K562 (cell line): ENCODE data around the gene TRAF7. TPM values are rescaled to one million over a fixed set of nuclear protein-coding genes. Genes with fewer than 3 reads are reported as not detected.

Experiments used
- EHMT2 ChIP-seq: fragments of 450-650 bp; IDR thresholded peaks from 2 replicates; pipeline ENCODE4 v1.6.1; 2018; ENCODE audit warnings: antibody characterized with exemption
- ELF4 ChIP-seq: fragments of 450-650 bp; formaldehyde crosslinking; IDR thresholded peaks from 2 replicates; pipeline ENCODE4 v1.4.0; 2022; ENCODE audit warnings: missing genetic modification characterization
- HDAC8 ChIP-seq: fragments of 450-650 bp; IDR thresholded peaks from 2 replicates; pipeline ENCODE4 v1.6.1; 2016; ENCODE audit warnings: mild to moderate bottlenecking, missing genetic modification characterization, moderate library complexity, missing compliant biosample characterization
- ILK ChIP-seq: fragments of 450-650 bp; IDR thresholded peaks from 2 replicates; pipeline ENCODE4 v1.6.1; 2016; ENCODE audit warnings: missing genetic modification characterization, low read depth, mild to moderate bottlenecking, missing compliant biosample characterization, moderate library complexity, borderline replicate concordance
- MTA3 ChIP-seq: fragments of 450-650 bp; formaldehyde crosslinking; IDR thresholded peaks from 2 replicates; pipeline ENCODE4 v1.6.1; 2017; ENCODE audit warnings: mild to moderate bottlenecking, borderline replicate concordance
- RAD21 ChIP-seq, 2 experiments: fragments of 250-450 bp in 1 of 2; fragments of 450-650 bp in 1 of 2; sonication (Bioruptor Pico) in 1 of 2; formaldehyde crosslinking in 1 of 2; IDR thresholded peaks in 1 of 2; conservative IDR thresholded peaks in 1 of 2; 2 replicates each; pipeline versions ENCODE4 v1.4.0 to v1.8.0; 2020 to 2022; ENCODE audit warnings: mild to moderate bottlenecking in 2 of 2, moderate library complexity in 1 of 2
- TAF1 ChIP-seq: IDR thresholded peaks from 2 replicates; pipeline ENCODE4 v1.6.1; 2011; ENCODE audit warnings: mild to moderate bottlenecking, low read length, moderate library complexity; ENCODE audit not compliant: insufficient read depth, control insufficient read depth, severe bottlenecking; ENCODE audit errors: extremely low read depth
- TAL1 ChIP-seq: fragments of 450-650 bp; IDR thresholded peaks from 2 replicates; pipeline ENCODE4 v1.6.1; 2016; ENCODE audit warnings: mild to moderate bottlenecking
- TEAD4 ChIP-seq, 2 experiments: sonication (generic) in 1 of 2; formaldehyde crosslinking in 1 of 2; IDR thresholded peaks; 2 replicates each; pipeline versions ENCODE4 v1.6.1 to v1.8.0; 2012 to 2022; ENCODE audit warnings: borderline replicate concordance in 1 of 2, inconsistent platforms in 1 of 2, low read length in 1 of 2, mild to moderate bottlenecking in 1 of 2, missing genetic modification reagents in 1 of 2
- TGIF2 ChIP-seq: sonication (generic); formaldehyde crosslinking; IDR thresholded peaks from 2 replicates; pipeline ENCODE4 v1.8.1; 2022; ENCODE audit warnings: mild to moderate bottlenecking, missing genetic modification reagents, moderate library complexity
- U2AF1 ChIP-seq: fragments of 200-400 bp; formaldehyde crosslinking; optimal IDR thresholded peaks from 2 replicates; pipeline ENCODE3; 2017; ENCODE audit warnings: mild to moderate bottlenecking, low read depth, low read length, moderate library complexity
- YBX1 ChIP-seq: fragments of 450-650 bp; IDR thresholded peaks from 2 replicates; pipeline ENCODE4 v1.7.1; 2016; ENCODE audit warnings: mild to moderate bottlenecking
- ZBTB26 ChIP-seq: fragments of 450-650 bp; formaldehyde crosslinking; IDR thresholded peaks from 2 replicates; pipeline ENCODE4 v1.4.0; 2022; ENCODE audit warnings: missing genetic modification characterization
- ZFP36 ChIP-seq: fragments of 150-350 bp; IDR thresholded peaks from 2 replicates; pipeline ENCODE4 v1.6.1; 2018; ENCODE audit warnings: low read length, low read depth; ENCODE audit not compliant: partially characterized antibody
- ZNF174 ChIP-seq: fragments of 250-450 bp; sonication (Bioruptor Pico); IDR thresholded peaks from 2 replicates; pipeline ENCODE4 v1.4.0; 2020; ENCODE audit warnings: mild to moderate bottlenecking
- polyA plus RNA-seq, 8 experiments: library from polyadenylated mRNA; depleted of rRNA in 4 of 8; stranded (reverse) in 5 of 8; unstranded in 3 of 8; fragments of >200 nt; fragmentation: Nextera tagmentation in 2 of 8; fragmentation: Illumina TruSeq in 1 of 8; extraction: Ambion mirVana in 2 of 8; extraction: Trizol in 1 of 8; gene quantifications; 2 replicates each; pipeline versions ENCODE4 v1.2.1 to v1.2.3, GENCODE V29; 2011 to 2014; ENCODE audit warnings: inconsistent platforms in 1 of 8, missing spikeins in 1 of 8
- total RNA-seq, 7 experiments: library from RNA; depleted of rRNA in 6 of 7; stranded (reverse); fragments of >200 nt in 6 of 7; fragmentation: Illumina TruSeq in 2 of 7; extraction: Trizol in 2 of 7; gene quantifications; 2 replicates each; pipeline versions ENCODE4 v1.2.1 to v1.2.3, GENCODE V29; 2011 to 2021; ENCODE audit warnings: low replicate concordance in 1 of 7
- TF ChIP-seq, protein P1 (sequence below): fragments of 200-800 bp; sonication (Bioruptor generic); IDR thresholded peaks from 2 replicates; pipeline ENCODE4 v1.6.1; 2017; ENCODE audit warnings: missing genetic modification characterization, missing compliant biosample characterization
- TF ChIP-seq, protein P2 (sequence below): sonication (generic); formaldehyde crosslinking; IDR thresholded peaks from 2 replicates; pipeline ENCODE4 v1.8.0; 2022; ENCODE audit warnings: missing genetic modification reagents, mild to moderate bottlenecking, borderline replicate concordance
- TF ChIP-seq, protein P3 (sequence below): sonication (generic); formaldehyde crosslinking; IDR thresholded peaks from 2 replicates; pipeline ENCODE4 v1.4.0; 2020; ENCODE audit warnings: mild to moderate bottlenecking, missing genetic modification reagents
- TF ChIP-seq, protein P4 (sequence below): fragments of 250-450 bp; sonication (Bioruptor Pico); IDR thresholded peaks from 2 replicates; pipeline ENCODE4 v1.5.0; 2020; ENCODE audit warnings: mild to moderate bottlenecking

The TRAF7 gene
- total and polyA plus RNA-seq, 9 of the 15 experiments (the other 6 are each of a cell fraction or from before 2014, with no cell fraction given), result 1.1 to 113 (median 41.6) TPM

DNA sequence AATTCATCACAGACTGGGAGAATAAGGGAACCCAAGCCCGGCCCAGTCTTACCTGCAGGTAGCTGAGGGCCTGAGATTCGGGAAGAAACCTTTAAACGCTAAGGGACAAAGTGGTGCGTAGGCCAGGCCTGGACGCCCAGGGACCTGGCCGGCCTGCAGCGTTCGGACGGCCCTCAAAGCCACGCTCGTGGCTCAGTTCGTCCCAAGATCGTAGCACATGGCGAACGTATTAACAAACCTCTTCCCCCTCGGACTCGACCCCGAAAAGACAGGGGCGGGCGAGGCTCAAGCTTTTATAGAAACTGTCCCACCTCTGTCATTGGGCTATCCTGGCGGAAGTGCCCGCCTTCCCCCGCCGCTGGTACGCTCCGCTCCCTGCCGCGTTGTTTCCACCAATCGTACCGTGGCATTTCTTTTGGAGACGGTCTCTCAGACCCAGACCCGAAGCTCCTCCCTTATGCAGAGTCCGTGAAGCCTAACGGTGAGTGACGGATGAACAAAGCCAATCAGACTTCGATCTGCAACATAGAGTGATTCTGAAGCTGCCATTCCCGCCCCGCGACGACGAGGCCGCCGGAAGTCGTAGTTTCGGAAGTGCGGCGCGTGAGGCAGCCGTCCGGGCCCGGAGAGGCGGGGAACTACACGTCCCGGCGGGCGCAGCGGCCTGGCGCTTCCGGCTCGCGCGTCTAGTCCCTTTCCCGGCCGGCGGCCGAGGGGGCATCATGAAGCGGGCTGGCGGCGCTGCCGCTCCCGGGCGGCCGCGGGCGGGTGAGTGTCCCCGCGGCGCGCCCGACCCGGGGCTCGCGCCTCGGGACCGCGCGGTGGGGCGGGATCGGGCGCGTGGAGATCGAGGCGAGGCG is at the start of gene TRAF7 (continued):
- TF ChIP-seq, protein P1, sequence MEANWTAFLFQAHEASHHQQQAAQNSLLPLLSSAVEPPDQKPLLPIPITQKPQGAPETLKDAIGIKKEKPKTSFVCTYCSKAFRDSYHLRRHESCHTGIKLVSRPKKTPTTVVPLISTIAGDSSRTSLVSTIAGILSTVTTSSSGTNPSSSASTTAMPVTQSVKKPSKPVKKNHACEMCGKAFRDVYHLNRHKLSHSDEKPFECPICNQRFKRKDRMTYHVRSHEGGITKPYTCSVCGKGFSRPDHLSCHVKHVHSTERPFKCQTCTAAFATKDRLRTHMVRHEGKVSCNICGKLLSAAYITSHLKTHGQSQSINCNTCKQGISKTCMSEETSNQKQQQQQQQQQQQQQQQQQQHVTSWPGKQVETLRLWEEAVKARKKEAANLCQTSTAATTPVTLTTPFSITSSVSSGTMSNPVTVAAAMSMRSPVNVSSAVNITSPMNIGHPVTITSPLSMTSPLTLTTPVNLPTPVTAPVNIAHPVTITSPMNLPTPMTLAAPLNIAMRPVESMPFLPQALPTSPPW (CRISPR knock-in tag), result peak; percentile 73
- TF ChIP-seq TEAD4 (IDR thresholded peaks at IDR 0.05; ENCODE audit: low read length) (peak; percentile 49; the same call in 1 of the 2 replicates), TEAD4 (CRISPR knock-in tag; IDR thresholded peaks at IDR 0.05; ENCODE audit: borderline replicate concordance) (no peak), HDAC8 (no peak), TGIF2 (CRISPR knock-in tag) (no peak; the same call in 1 of the 2 replicates), ZFP36 (no peak), YBX1 (no peak), EHMT2 (no peak), MTA3 (peak; percentile 100), ZNF174 (CRISPR knock-in tag) (no peak), U2AF1 (no peak), TAL1 (no peak), ZBTB26 (no peak), ELF4 (peak; percentile 91), ILK (tag) (no peak), TAF1 (peak; percentile 100), RAD21 (CRISPR knock-in tag; conservative IDR thresholded peaks at IDR 0.05 in 1 of 2, IDR thresholded peaks at IDR 0.05 in 1 of 2) (0 out of 4 replicates have a peak, but pooled peaks of 1 of the 2 experiments have one; percentile 13)
- TF ChIP-seq, protein P2, sequence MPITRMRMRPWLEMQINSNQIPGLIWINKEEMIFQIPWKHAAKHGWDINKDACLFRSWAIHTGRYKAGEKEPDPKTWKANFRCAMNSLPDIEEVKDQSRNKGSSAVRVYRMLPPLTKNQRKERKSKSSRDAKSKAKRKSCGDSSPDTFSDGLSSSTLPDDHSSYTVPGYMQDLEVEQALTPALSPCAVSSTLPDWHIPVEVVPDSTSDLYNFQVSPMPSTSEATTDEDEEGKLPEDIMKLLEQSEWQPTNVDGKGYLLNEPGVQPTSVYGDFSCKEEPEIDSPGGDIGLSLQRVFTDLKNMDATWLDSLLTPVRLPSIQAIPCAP (CRISPR knock-in tag), result no peak
- TF ChIP-seq, protein P3, sequence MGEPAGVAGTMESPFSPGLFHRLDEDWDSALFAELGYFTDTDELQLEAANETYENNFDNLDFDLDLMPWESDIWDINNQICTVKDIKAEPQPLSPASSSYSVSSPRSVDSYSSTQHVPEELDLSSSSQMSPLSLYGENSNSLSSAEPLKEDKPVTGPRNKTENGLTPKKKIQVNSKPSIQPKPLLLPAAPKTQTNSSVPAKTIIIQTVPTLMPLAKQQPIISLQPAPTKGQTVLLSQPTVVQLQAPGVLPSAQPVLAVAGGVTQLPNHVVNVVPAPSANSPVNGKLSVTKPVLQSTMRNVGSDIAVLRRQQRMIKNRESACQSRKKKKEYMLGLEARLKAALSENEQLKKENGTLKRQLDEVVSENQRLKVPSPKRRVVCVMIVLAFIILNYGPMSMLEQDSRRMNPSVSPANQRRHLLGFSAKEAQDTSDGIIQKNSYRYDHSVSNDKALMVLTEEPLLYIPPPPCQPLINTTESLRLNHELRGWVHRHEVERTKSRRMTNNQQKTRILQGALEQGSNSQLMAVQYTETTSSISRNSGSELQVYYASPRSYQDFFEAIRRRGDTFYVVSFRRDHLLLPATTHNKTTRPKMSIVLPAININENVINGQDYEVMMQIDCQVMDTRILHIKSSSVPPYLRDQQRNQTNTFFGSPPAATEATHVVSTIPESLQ (CRISPR knock-in tag), result peak; percentile 91
- TF ChIP-seq, protein P4, sequence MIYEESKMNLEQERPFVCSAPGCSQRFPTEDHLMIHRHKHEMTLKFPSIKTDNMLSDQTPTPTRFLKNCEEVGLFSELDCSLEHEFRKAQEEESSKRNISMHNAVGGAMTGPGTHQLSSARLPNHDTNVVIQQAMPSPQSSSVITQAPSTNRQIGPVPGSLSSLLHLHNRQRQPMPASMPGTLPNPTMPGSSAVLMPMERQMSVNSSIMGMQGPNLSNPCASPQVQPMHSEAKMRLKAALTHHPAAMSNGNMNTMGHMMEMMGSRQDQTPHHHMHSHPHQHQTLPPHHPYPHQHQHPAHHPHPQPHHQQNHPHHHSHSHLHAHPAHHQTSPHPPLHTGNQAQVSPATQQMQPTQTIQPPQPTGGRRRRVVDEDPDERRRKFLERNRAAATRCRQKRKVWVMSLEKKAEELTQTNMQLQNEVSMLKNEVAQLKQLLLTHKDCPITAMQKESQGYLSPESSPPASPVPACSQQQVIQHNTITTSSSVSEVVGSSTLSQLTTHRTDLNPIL, result no peak
